GM12801 (cell line): ENCODE data around the gene SPECC1L.

Source experiments
- CTCF ChIP-seq: IDR thresholded peaks from one replicate; pipeline ENCODE4 v1.5.1; 2011; ENCODE audit warnings: control low read depth; ENCODE audit not compliant: insufficient read length; ENCODE audit errors: extremely low read depth

The SPECC1L gene

GRCh38 chr22:24363243-24363642, 92.6 kb downstream of the SPECC1L start:
- no peak for TF ChIP-seq CTCF

DNA sequence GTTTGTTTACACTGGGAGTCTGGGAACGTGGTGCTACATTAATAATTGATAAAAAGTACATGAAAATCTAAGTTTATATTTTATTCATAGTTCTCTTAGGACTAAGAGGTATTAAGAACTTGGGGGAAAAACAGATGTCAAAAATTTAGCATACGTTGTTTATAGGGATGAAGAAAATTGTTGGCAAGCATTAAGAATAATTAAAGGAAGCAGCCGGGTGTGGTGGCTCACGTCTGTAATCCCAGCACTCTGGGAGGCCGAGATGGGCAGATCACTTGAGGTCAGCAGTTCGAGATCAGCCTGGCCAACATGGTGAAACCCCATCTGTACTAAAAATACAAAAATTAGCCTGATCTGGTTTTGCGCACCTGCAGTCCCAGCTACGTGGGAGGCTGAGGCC, 96.1 kb downstream of the SPECC1L start:
- no peak for TF ChIP-seq CTCF

- no peak for TF ChIP-seq CTCF
Observed at GRCh38 chr22:24367841-24368240, 97.2 kb downstream of the SPECC1L start.

DNA sequence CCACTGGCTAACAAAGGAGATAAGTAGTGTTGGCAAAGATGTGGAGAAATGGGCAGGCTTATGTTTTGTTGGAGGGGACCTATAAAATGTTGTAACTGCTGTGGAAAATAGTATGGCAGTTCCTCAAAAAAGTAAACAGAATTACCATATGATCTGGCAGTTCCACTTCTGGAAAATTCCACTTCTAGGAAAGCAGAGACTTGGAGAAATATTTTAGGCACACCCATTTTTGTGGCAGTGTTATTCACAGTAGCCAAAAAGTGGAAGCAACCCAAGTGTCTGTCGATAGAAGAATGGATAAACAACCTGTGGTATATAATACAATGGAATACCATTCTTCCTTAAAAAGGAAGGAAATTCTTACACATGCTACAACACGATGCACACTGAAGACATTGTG, 99.8 kb downstream of the SPECC1L start:
- no peak for TF ChIP-seq CTCF

DNA sequence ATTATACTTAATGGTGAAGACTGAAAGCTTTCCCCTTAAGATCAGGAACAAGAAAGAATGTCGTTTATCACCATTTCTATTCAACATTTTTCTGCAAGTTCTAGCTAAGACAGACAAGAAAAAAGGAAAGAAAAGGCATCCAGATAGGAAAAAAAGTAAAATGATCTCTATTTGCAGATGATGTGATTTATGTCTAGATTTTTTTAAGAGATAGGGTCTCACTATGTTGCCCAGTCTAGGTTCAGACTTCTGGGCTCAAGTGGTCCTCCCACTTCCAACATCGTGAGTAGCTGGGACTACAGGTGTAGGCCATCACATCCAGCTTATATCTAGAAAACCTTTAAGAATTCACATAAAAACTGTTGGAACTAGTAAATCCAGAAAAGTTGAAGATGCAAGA, 105.4 kb downstream of the SPECC1L start:
- no peak for TF ChIP-seq CTCF

DNA sequence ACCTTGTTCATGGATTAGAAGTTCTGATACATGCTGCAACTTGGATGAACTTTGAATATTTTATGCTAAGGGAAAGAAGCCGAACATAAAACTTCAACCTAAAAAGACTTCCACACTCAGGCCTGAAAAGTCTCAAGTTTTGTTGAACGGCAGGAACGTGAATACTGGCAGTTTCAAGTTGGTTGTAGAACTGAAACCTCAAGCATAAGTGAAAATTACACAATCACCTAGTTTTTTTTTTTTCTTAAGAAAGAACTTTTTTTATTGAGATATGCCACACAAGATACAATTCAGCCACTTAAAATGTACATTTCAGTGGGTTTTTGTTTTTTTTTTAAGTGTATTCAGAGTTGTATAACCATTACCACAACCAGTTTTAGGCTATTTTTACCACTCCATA, 106.0 kb downstream of the SPECC1L start:
- TF ChIP-seq CTCF = no peak

GRCh38 chr22:24379536-24379935, 108.9 kb downstream of the SPECC1L start:
- no peak for TF ChIP-seq CTCF

- TF ChIP-seq CTCF = no peak
Observed at GRCh38 chr22:24380220-24380904, 109.7 kb downstream of the SPECC1L start.
